CD4-positive, alpha-beta T cell (primary cell): ENCODE data around the gene ITGB3. TPM values are rescaled to one million over a fixed set of nuclear protein-coding genes. Genes with fewer than 3 reads are reported as not detected.

Experiments
- ATAC-seq: fragments of 200-7000 bp; cut with Tn5 transposase; one replicate; pipeline ENCODE4 v1.10.0; 2022; ENCODE audit warnings: mild to moderate bottlenecking; ENCODE audit not compliant: poor library complexity
- CTCF ChIA-PET: fragments of 350-600 bp; sonication (Branson Sonifier 250); formaldehyde crosslinking; loops from one replicate; lab custom pipeline; 2021; ENCODE audit warnings: antibody characterized with exemption, inconsistent platforms; lab: Charles Lee
- POLR2A ChIA-PET: fragments of 350-600 bp; sonication (Branson Sonifier 250); formaldehyde crosslinking; loops from one replicate; lab custom pipeline; 2021; ENCODE audit warnings: antibody characterized with exemption, inconsistent platforms; lab: Charles Lee
- DNase-seq, 14 experiments: peaks; one replicate each; pipeline ENCODE4 v3.0.0-alpha.2; 2013 to 2020; ENCODE audit warnings: mixed read lengths in 2 of 14
- H3K27ac ChIP-seq, 2 donors: one replicate each; pipeline versions ENCODE4 v1.5.1 to v1.7.0; 2013; ENCODE audit warnings: low read length in 2 of 2, low read depth in 1 of 2, mild to moderate bottlenecking in 1 of 2
- H3K27me3 ChIP-seq, 2 experiments: 1 replicate in 1 of 2; 2 replicates in 1 of 2; pipeline versions ENCODE4 v1.6.1 to v1.7.0; 2013; ENCODE audit warnings: low read length in 2 of 2, control low read depth in 1 of 2, mild to moderate bottlenecking in 1 of 2, moderate library complexity in 1 of 2; ENCODE audit not compliant: insufficient read depth in 2 of 2, control insufficient read depth in 1 of 2
- H3K36me3 ChIP-seq: one replicate; pipeline ENCODE4 v1.6.1; 2013; ENCODE audit warnings: low read length, control low read depth; ENCODE audit not compliant: insufficient read depth
- H3K4me1 ChIP-seq: one replicate; pipeline ENCODE4 v1.6.1; 2013; ENCODE audit warnings: low read length, control low read depth; ENCODE audit not compliant: insufficient read depth
- H3K4me3 ChIP-seq: one replicate; pipeline ENCODE4 v1.5.1; 2013; ENCODE audit warnings: mild to moderate bottlenecking, low read length, moderate library complexity
- H3K9me3 ChIP-seq, 2 experiments: 1 replicate in 1 of 2; 2 replicates in 1 of 2; pipeline versions ENCODE4 v1.6.1 to v1.7.0; 2013; ENCODE audit warnings: low read length in 2 of 2, mild to moderate bottlenecking in 2 of 2, control low read depth in 1 of 2, moderate library complexity in 1 of 2; ENCODE audit not compliant: control insufficient read depth in 1 of 2, insufficient read depth in 1 of 2
- H3K27ac Mint-ChIP-seq: one replicate; pipeline ENCODE4 v1.8.0; 2020; ENCODE audit warnings: mixed read lengths
- H3K27me3 Mint-ChIP-seq: one replicate; pipeline ENCODE4 v1.8.0; 2021; ENCODE audit warnings: mixed read lengths
- H3K36me3 Mint-ChIP-seq: one replicate; pipeline ENCODE4 v1.8.0; 2021; ENCODE audit warnings: low read depth, mixed read lengths
- H3K4me1 Mint-ChIP-seq: one replicate; pipeline ENCODE4 v1.8.0; 2021; ENCODE audit warnings: low read depth, mixed read lengths
- H3K4me3 Mint-ChIP-seq: one replicate; pipeline ENCODE4 v1.8.0; 2020; ENCODE audit warnings: mild to moderate bottlenecking, mixed read lengths
- H3K9me3 Mint-ChIP-seq: one replicate; pipeline ENCODE4 v1.8.0; 2020; ENCODE audit warnings: mixed read lengths
- CTCF ChIP-seq: fragments of 200-600 bp; IDR thresholded peaks from one replicate; pipeline ENCODE4 v1.8.0; 2022; ENCODE audit warnings: antibody characterized with exemption, mild to moderate bottlenecking
- intact Hi-C, 2 experiments: fragments of 100-400 bp; cut with DNase I in 1 of 2; cut with micrococcal nuclease in 1 of 2; formaldehyde crosslinking; loops; one replicate each; pipeline versions ENCODE4 v1.15.1 to v1.9.0; 2023 to 2025; cut with DNase I, micrococcal nuclease
- total RNA-seq, 174 experiments: library from RNA in 2 of 174; stranded (reverse) in 2 of 174; gene quantifications; one replicate each; pipeline ENCODE4 v1.2.3 and lab custom pipeline; 2021 to 2026

The ITGB3 gene
- total RNA-seq, 2 experiments from 2014 or later: 0.05 TPM; not detected in 1

DNA sequence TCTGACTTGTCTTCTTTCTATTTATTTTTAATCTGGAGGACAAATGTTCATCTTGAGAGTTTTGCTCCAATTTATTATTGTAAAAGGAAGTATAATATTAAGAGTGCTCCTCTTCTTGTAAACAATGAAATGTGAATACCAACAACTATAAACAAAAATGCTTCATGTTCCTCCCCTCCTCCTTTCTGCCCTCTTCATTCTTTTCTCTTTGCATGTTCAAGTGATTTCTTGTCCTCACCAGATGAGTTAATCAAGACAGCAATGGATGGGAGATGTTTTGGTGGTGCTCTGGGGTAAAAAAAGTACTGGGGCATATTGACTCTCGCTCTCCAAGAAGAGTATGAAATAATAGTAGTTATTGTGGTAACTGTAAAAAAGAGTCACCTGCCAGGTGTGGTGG is 24.3 kb downstream of the ITGB3 start:
- CTCF ChIA-PET: no interaction called here
- H3K4me3 Mint-ChIP-seq: no peak overlapping the region
- no peak for ATAC-seq
- Histone ChIP-seq H3K9me3 (no peaks in the 10 kb centered on the region), H3K4me3 (no peak overlapping the region), H3K27ac (no peak overlapping the region), H3K36me3 (no peaks in the 10 kb centered on the region), H3K27me3 (no peaks in the 10 kb centered on the region), H3K4me1 (no peaks in the 10 kb centered on the region)
- no peak for DNase-seq
- no peak for TF ChIP-seq CTCF
- POLR2A ChIA-PET: no interaction called here
- H3K27ac Mint-ChIP-seq: no peak overlapping the region
- H3K4me1 Mint-ChIP-seq: no peaks in the 10 kb centered on the region
- H3K27me3 Mint-ChIP-seq: peaks cover 8% of the 10 kb centered on the region
- H3K9me3 Mint-ChIP-seq: no peaks in the 10 kb centered on the region
- intact Hi-C loops: no loop called here
- H3K36me3 Mint-ChIP-seq: no peaks in the 10 kb centered on the region

- H3K36me3 Mint-ChIP-seq: no peaks in the 10 kb centered on the region
- H3K9me3 Mint-ChIP-seq: no peaks in the 10 kb centered on the region
- TF ChIP-seq CTCF: no peak
- no peak for ATAC-seq
- DNase-seq: no peak
- Histone ChIP-seq H3K4me3 (no peak overlapping the region), H3K27ac (no peak overlapping the region), H3K4me1 (no peaks in the 10 kb centered on the region), H3K36me3 (no peaks in the 10 kb centered on the region), H3K9me3 (no peaks in the 10 kb centered on the region), H3K27me3 (no peaks in the 10 kb centered on the region)
- H3K4me1 Mint-ChIP-seq: no peaks in the 10 kb centered on the region
- H3K27ac Mint-ChIP-seq: no peak overlapping the region
- no peak overlapping the region for H3K4me3 Mint-ChIP-seq
- H3K27me3 Mint-ChIP-seq: peaks cover 8% of the 10 kb centered on the region
- intact Hi-C loops: no loop called here
- POLR2A ChIA-PET: no interaction called here
- CTCF ChIA-PET: no interaction called here
These were observed 24.9 kb downstream of the ITGB3 start for GRCh38 chr17:47278561-47278960.

DNA sequence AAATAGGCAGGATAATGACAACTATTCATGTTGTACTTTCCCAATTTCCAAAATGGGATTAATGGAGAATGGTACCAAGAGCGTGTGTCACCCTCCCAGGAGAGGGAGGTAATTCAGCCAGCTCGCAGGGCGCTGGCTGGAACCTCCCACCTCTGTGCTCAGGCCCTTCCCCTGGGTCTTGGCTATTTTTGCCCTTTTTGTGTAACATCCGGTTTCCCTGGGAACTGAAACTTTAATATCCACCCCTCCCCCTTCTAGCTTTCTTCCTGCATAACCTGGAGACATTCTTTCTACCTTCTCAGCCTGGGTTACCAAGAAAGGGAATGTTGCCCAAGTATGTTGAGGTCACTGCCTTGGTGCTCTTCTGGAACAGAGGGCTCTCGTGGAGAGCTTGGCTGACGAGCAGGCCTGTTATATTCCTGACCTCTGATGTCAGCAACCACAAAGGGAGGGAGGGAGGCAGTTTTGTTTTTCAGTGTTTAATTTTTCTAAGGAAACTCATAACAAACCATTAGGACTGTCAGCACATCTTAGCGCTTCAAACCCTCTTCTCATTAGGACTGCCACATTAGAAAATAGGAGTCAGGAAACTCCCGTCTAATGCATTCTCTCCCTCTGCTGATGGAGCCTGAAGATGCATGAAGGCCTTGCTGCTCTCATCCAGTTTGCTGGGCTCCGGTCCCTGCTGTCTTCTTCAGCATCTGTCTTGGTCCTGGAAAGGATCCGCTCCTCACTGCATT is 25.6 kb downstream of the ITGB3 start:
- Mint-ChIP-seq H3K4me1 (no peaks in the 10 kb centered on the region), H3K9me3 (no peaks in the 10 kb centered on the region), H3K4me3 (no peak overlapping the region), H3K27me3 (peaks cover 8% of the 10 kb centered on the region), H3K27ac (no peak overlapping the region), H3K36me3 (no peaks in the 10 kb centered on the region)
- ChIA-PET CTCF (no interaction called here), POLR2A (no interaction called here)
- peak in 3 of 14 experiments; percentile 18 to 26 (median 23) for DNase-seq
- Histone ChIP-seq H3K4me1 (no peaks in the 10 kb centered on the region), H3K9me3 (no peaks in the 10 kb centered on the region), H3K27me3 (no peaks in the 10 kb centered on the region), H3K36me3 (no peaks in the 10 kb centered on the region), H3K27ac (no peak overlapping the region), H3K4me3 (no peak overlapping the region)
- ATAC-seq: no peak
- intact Hi-C loops: no loop called here
- TF ChIP-seq CTCF: no peak
